ENCODE measurements around the gene HDAC9. TPM values are rescaled to one million over a fixed set of nuclear protein-coding genes. Genes with fewer than 3 reads are reported as not detected.

Gene HDAC9
- total and polyA plus RNA-seq, 2 of the 13 experiments (the other 11 are each of a cell fraction or from before 2014, with no cell fraction given): 0.05 to 0.07 TPM

DNA sequence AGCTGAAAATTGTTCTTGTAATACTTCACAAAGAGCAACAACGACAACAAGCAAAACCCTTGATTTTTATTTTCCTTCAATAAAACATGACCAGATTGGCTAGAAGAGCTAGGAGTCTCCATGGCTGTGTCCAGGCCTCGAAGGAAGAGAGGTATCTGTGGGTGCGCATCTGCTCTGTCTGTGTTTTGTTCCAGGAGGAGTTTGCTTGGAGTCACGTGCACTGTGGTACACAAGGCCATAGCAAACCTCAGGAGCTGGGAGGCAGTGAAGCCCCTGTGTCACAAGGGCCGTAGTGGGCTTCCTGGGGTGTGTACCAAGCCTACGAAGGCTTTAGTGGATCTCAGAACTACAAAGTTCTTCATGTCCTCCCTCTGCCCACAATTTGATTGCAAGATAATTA lies 350.2 kb downstream of the HDAC9 start:
- FAIRE-seq (no peak), DNase-seq (ENCODE audit: low spot score) (no peak), ATAC-seq (no peak)
- Histone ChIP-seq H3K27ac (ENCODE audit: extremely low read length, insufficient read depth, low read length) (no peak overlapping the region), H2AFZ (ENCODE audit: low read length) (no peak overlapping the region), H3K4me1 (ENCODE audit: insufficient read depth, low read length) (no peaks in the 10 kb centered on the region), H4K20me1 (ENCODE audit: insufficient read depth, low read length) (no peaks in the 10 kb centered on the region), H3K9ac (ENCODE audit: insufficient read depth, low read depth, low read length) (no peak overlapping the region), H3K9me3 (ENCODE audit: low read length) (peaks cover 62% of the 10 kb centered on the region), H3K79me2 (ENCODE audit: insufficient read depth, low read length) (no peaks in the 10 kb centered on the region), H3K4me2 (ENCODE audit: low read depth, low read length) (no peak overlapping the region), H3K4me3 (replicated peaks in 1 of 3; ENCODE audit: insufficient read depth in 1 of 3, low read depth in 2 of 3, low read length in 3 of 3) (no peak overlapping the region), H3K27me3 (ENCODE audit: control insufficient read depth in 1 of 2, insufficient read depth in 2 of 2, low read length in 2 of 2) (no peaks in the 10 kb centered on the region), H3K36me3 (replicated peaks in 1 of 2; ENCODE audit: control insufficient read depth in 1 of 2, insufficient read depth in 2 of 2, low read length in 2 of 2) (no peaks in the 10 kb centered on the region)
- BruUV-seq (replicated peaks): no TSS peak
- WGBS (ENCODE audit: low lambda C conversion rate): 29% methylated on average over 5 of the region's 6 CpGs
- TF ChIP-seq ZNF891 (CRISPR knock-in tag; IDR thresholded peaks at IDR 0.05): no peak
- no peak for TF ChIP-seq NFYC (CRISPR knock-in tag; IDR thresholded peaks at IDR 0.05)
- TF ChIP-seq PHB2 (IDR thresholded peaks at IDR 0.05; ENCODE audit: partially characterized antibody): no peak
- POLR2A ChIA-PET: no interaction called here
- in situ Hi-C loops (cut with HindIII; ENCODE audit: extremely low pct_ligation_motif_present, low pct_unique_long_range_greater_than_20kb): no loop called here
- intact Hi-C loops (cut with micrococcal nuclease; ENCODE audit: unreplicated experiment): no loop called here
- CTCF ChIA-PET (ENCODE audit: low intra/inter-chr PET ratio, low total read pairs): no interaction called here

DNA sequence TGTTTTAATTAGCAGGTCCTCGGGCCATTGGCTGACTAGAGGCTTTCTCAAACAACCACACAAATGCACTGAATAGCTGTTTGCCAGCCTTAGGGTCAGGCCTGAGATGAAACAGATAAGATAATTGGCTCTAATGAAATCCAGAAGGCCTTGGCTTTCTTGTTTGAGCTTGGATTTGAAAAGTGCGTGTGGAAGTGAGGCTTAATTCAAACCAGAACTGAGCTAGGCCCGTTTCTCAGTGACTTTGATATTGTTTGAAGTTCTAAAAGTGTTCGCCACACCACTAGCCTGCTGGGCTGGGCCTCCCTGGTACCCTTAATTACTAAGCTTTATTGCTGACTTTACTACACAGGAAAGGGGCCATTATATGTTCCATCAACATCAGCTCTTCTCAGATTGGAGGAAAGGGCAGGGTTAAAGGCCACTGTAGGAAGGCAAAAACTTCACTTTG lies 351.2 kb downstream of the HDAC9 start:
- Histone ChIP-seq H3K9me3 (ENCODE audit: low read length) (peaks cover 62% of the 10 kb centered on the region), H3K27ac (ENCODE audit: extremely low read length, insufficient read depth, low read length) (no peak overlapping the region), H2AFZ (ENCODE audit: low read length) (no peak overlapping the region), H3K79me2 (ENCODE audit: insufficient read depth, low read length) (no peaks in the 10 kb centered on the region), H3K4me3 (replicated peaks in 1 of 3; ENCODE audit: insufficient read depth in 1 of 3, low read depth in 2 of 3, low read length in 3 of 3) (no peak overlapping the region), H4K20me1 (ENCODE audit: insufficient read depth, low read length) (no peaks in the 10 kb centered on the region), H3K4me2 (ENCODE audit: low read depth, low read length) (no peak overlapping the region), H3K36me3 (replicated peaks in 1 of 2; ENCODE audit: control insufficient read depth in 1 of 2, insufficient read depth in 2 of 2, low read length in 2 of 2) (no peaks in the 10 kb centered on the region), H3K9ac (ENCODE audit: insufficient read depth, low read depth, low read length) (no peak overlapping the region), H3K27me3 (ENCODE audit: control insufficient read depth in 1 of 2, insufficient read depth in 2 of 2, low read length in 2 of 2) (no peaks in the 10 kb centered on the region), H3K4me1 (ENCODE audit: insufficient read depth, low read length) (no peaks in the 10 kb centered on the region)
- ChIA-PET CTCF (ENCODE audit: low intra/inter-chr PET ratio, low total read pairs) (no interaction called here), POLR2A (no interaction called here)
- no peak for DNase-seq (ENCODE audit: low spot score)
- intact Hi-C loops (cut with micrococcal nuclease; ENCODE audit: unreplicated experiment) (no loop called here), in situ Hi-C loops (cut with HindIII; ENCODE audit: extremely low pct_ligation_motif_present, low pct_unique_long_range_greater_than_20kb) (no loop called here)
- ATAC-seq: no peak
- BruUV-seq (replicated peaks): no TSS peak
- FAIRE-seq: no peak
- WGBS (ENCODE audit: low lambda C conversion rate): 0% methylated on average over 4 of the region's 4 CpGs
- no peak for TF ChIP-seq RELA (CRISPR knock-in tag; IDR thresholded peaks at IDR 0.05)
- no peak for TF ChIP-seq SMARCE1 (IDR thresholded peaks at IDR 0.05; ENCODE audit: borderline replicate concordance)
- TF ChIP-seq ZNF562 (CRISPR knock-in tag; IDR thresholded peaks at IDR 0.05; ENCODE audit: borderline replicate concordance): no peak
- no peak for TF ChIP-seq ZNF549 (CRISPR knock-in tag; IDR thresholded peaks at IDR 0.05)
- TF ChIP-seq PHF21A (CRISPR knock-in tag; IDR thresholded peaks at IDR 0.05): no peak
- no peak for TF ChIP-seq ZNF264 (CRISPR knock-in tag; IDR thresholded peaks at IDR 0.05)
- TF ChIP-seq, protein P1, sequence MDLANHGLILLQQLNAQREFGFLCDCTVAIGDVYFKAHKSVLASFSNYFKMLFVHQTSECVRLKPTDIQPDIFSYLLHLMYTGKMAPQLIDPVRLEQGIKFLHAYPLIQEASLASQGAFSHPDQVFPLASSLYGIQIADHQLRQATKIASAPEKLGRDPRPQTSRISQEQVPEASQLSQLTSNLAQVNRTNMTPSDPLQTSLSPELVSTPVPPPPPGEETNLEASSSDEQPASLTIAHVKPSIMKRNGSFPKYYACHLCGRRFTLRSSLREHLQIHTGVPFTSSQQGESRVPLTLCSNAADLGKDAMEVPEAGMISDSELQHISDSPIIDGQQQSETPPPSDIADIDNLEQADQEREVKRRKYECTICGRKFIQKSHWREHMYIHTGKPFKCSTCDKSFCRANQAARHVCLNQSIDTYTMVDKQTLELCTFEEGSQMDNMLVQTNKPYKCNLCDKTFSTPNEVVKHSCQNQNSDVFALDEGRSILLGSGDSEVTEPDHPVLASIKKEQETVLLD (CRISPR knock-in tag; IDR thresholded peaks at IDR 0.05; ENCODE audit: low read depth): no peak
- TF ChIP-seq ZNF496 (CRISPR knock-in tag; IDR thresholded peaks at IDR 0.05; ENCODE audit: insufficient replicate concordance): no peak
- TF ChIP-seq, protein P2, sequence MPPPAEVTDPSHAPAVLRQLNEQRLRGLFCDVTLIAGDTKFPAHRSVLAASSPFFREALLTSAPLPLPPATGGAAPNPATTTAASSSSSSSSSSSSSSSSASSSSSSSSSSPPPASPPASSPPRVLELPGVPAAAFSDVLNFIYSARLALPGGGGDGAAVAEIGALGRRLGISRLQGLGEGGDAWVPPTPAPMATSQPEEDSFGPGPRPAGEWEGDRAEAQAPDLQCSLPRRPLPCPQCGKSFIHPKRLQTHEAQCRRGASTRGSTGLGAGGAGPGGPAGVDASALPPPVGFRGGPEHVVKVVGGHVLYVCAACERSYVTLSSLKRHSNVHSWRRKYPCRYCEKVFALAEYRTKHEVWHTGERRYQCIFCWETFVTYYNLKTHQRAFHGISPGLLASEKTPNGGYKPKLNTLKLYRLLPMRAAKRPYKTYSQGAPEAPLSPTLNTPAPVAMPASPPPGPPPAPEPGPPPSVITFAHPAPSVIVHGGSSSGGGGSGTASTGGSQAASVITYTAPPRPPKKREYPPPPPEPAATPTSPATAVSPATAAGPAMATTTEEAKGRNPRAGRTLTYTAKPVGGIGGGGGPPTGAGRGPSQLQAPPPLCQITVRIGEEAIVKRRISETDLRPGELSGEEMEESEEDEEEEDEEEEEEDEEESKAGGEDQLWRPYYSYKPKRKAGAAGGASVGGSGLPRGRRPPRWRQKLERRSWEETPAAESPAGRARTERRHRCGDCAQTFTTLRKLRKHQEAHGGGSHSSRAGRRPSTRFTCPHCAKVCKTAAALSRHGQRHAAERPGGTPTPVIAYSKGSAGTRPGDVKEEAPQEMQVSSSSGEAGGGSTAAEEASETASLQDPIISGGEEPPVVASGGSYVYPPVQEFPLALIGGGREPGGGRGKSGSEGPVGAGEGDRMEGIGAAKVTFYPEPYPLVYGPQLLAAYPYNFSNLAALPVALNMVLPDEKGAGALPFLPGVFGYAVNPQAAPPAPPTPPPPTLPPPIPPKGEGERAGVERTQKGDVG (CRISPR knock-in tag; IDR thresholded peaks at IDR 0.05; ENCODE audit: borderline replicate concordance): no peak
- TF ChIP-seq ARNTL (CRISPR knock-in tag; IDR thresholded peaks at IDR 0.05): no peak
- no peak for TF ChIP-seq TEAD3 (CRISPR knock-in tag; optimal IDR thresholded peaks at IDR 0.05; ENCODE audit: borderline replicate concordance)
- no peak for TF ChIP-seq TAF15 (IDR thresholded peaks at IDR 0.05; ENCODE audit: low read depth, low read length, poor library complexity, severe bottlenecking)
